Measurements from ENCODE around the gene NIPAL4. TPM values are rescaled to one million over a fixed set of nuclear protein-coding genes. Genes with fewer than 3 reads are reported as not detected.

Gene NIPAL4
- polyA plus RNA-seq, 1 donor from 2014 or later: not detected

DNA sequence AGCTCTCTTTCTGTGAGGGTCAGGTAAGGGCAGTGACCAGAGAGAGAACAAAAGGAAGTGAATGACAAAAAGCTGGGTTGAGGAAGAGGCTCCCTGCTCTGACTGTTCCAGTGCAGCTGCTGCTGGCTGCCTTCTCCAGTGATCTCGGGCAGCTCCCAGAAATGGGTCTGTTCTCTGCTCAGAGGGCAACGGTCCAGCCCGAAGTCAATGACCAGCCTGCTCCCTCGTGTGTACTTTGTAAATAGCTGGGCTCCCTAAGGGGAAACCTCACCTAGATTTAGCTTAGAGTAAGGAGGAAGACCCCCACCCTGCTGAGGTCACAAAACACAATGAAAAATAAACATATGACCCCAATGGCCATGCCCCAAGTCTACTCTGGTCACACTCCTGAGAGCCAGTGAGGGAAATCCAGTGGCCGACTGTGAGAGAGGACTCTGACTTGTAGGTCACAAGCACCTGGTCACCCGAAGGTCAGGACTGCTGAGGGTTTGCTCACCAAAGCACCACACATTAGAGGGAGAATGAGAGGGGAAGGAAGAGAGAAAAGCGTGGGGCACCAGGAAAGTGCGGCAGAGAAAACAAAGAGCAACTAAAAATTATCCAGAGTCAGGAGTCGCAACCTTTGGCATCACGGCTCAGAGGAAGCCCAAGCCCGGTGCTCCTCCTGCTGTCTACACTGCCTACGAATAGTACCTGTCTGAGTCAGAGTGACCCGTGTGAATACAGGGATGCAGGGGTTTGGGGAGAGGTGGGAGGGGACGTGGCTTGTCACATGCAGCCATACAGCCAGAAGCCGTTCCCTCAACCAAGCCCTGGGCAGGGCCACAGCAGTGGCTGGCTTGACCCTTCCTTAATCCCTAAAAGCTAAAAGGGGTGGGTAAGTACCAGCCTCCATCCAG is 19.8 kb downstream of the NIPAL4 start:
- Histone ChIP-seq H3K36me3 (ENCODE audit: insufficient read depth, low read length) (peaks cover 8% of the 10 kb centered on the region), H3K9ac (ENCODE audit: low read length) (no peak overlapping the region), H2AFZ (ENCODE audit: low read depth, low read length) (no peak overlapping the region), H4K20me1 (ENCODE audit: insufficient read depth) (no peaks in the 10 kb centered on the region), H3K9me3 (ENCODE audit: low read length) (no peaks in the 10 kb centered on the region), H3K27me3 (ENCODE audit: insufficient read depth, low read depth, low read length) (no peaks in the 10 kb centered on the region), H3K27ac (ENCODE audit: low read length) (no peak overlapping the region), H3K4me3 (ENCODE audit: low read length) (no peak overlapping the region), H3K4me2 (ENCODE audit: low read length) (no peak overlapping the region), H3K79me2 (replicated peaks; ENCODE audit: insufficient read depth, low read length) (no peaks in the 10 kb centered on the region), H3F3A (ENCODE audit: insufficient read depth, low read length, poor library complexity, severe bottlenecking) (no peaks in the 10 kb centered on the region), H3K9me2 (ENCODE audit: insufficient read depth, low read length) (no peaks in the 10 kb centered on the region)
- TF ChIP-seq MXI1 (conservative IDR thresholded peaks at IDR 0.05; ENCODE audit: poor library complexity, severe bottlenecking): no peak
- TF ChIP-seq TAF1 (IDR thresholded peaks at IDR 0.05; ENCODE audit: low read depth): no peak
- no peak for TF ChIP-seq SMC3 (conservative IDR thresholded peaks at IDR 0.05; ENCODE audit: poor library complexity)
- no peak for TF ChIP-seq EP300 (conservative IDR thresholded peaks at IDR 0.05; ENCODE audit: poor library complexity, severe bottlenecking)
- TF ChIP-seq POLR2AphosphoS5 (IDR thresholded peaks at IDR 0.05): no peak
- TF ChIP-seq, protein P1, sequence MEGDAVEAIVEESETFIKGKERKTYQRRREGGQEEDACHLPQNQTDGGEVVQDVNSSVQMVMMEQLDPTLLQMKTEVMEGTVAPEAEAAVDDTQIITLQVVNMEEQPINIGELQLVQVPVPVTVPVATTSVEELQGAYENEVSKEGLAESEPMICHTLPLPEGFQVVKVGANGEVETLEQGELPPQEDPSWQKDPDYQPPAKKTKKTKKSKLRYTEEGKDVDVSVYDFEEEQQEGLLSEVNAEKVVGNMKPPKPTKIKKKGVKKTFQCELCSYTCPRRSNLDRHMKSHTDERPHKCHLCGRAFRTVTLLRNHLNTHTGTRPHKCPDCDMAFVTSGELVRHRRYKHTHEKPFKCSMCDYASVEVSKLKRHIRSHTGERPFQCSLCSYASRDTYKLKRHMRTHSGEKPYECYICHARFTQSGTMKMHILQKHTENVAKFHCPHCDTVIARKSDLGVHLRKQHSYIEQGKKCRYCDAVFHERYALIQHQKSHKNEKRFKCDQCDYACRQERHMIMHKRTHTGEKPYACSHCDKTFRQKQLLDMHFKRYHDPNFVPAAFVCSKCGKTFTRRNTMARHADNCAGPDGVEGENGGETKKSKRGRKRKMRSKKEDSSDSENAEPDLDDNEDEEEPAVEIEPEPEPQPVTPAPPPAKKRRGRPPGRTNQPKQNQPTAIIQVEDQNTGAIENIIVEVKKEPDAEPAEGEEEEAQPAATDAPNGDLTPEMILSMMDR (IDR thresholded peaks at IDR 0.05; ENCODE audit: poor library complexity, severe bottlenecking): no peak
- TF ChIP-seq, protein P2, sequence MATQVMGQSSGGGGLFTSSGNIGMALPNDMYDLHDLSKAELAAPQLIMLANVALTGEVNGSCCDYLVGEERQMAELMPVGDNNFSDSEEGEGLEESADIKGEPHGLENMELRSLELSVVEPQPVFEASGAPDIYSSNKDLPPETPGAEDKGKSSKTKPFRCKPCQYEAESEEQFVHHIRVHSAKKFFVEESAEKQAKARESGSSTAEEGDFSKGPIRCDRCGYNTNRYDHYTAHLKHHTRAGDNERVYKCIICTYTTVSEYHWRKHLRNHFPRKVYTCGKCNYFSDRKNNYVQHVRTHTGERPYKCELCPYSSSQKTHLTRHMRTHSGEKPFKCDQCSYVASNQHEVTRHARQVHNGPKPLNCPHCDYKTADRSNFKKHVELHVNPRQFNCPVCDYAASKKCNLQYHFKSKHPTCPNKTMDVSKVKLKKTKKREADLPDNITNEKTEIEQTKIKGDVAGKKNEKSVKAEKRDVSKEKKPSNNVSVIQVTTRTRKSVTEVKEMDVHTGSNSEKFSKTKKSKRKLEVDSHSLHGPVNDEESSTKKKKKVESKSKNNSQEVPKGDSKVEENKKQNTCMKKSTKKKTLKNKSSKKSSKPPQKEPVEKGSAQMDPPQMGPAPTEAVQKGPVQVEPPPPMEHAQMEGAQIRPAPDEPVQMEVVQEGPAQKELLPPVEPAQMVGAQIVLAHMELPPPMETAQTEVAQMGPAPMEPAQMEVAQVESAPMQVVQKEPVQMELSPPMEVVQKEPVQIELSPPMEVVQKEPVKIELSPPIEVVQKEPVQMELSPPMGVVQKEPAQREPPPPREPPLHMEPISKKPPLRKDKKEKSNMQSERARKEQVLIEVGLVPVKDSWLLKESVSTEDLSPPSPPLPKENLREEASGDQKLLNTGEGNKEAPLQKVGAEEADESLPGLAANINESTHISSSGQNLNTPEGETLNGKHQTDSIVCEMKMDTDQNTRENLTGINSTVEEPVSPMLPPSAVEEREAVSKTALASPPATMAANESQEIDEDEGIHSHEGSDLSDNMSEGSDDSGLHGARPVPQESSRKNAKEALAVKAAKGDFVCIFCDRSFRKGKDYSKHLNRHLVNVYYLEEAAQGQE (IDR thresholded peaks at IDR 0.05; ENCODE audit: borderline replicate concordance): no peak
- no peak for TF ChIP-seq EZH2 (IDR thresholded peaks at IDR 0.05; ENCODE audit: borderline replicate concordance, insufficient read depth, low read length, poor library complexity, severe bottlenecking)
- no peak for TF ChIP-seq RAD21 (conservative IDR thresholded peaks at IDR 0.05)

DNA sequence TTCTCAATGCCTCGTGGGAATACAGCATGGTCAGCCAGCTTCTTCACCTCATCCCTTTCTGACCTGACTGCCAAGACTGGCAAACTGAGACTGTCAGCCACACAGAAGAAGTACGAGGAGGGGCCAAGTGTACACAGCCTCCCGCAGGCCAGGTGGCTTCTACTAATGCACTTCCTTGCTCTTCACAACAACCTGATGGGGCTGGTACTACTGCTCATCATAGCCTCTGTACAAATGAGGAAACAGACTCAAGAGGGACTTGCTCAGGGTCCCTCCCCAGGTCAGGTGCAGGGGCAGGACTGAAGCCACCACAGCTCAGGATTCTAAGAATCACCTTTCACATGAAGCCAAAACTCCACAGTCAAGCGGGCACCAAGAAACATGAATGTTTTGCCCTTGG is 21.3 kb downstream of the NIPAL4 start:
- Histone ChIP-seq H3K9me3 (ENCODE audit: low read length) (no peaks in the 10 kb centered on the region), H3K9me2 (ENCODE audit: insufficient read depth, low read length) (no peaks in the 10 kb centered on the region), H3K4me3 (ENCODE audit: low read length) (no peak overlapping the region), H3K9ac (ENCODE audit: low read length) (no peak overlapping the region), H3K36me3 (ENCODE audit: insufficient read depth, low read length) (peaks cover 8% of the 10 kb centered on the region), H2AFZ (ENCODE audit: low read depth, low read length) (no peak overlapping the region), H3K79me2 (replicated peaks; ENCODE audit: insufficient read depth, low read length) (no peaks in the 10 kb centered on the region), H3K4me2 (ENCODE audit: low read length) (no peak overlapping the region), H3K27me3 (ENCODE audit: insufficient read depth, low read depth, low read length) (no peaks in the 10 kb centered on the region), H3F3A (ENCODE audit: insufficient read depth, low read length, poor library complexity, severe bottlenecking) (no peaks in the 10 kb centered on the region), H3K27ac (ENCODE audit: low read length) (no peak overlapping the region), H4K20me1 (ENCODE audit: insufficient read depth) (no peaks in the 10 kb centered on the region)
- TF ChIP-seq SMC3 (conservative IDR thresholded peaks at IDR 0.05; ENCODE audit: poor library complexity) (no peak), EZH2 (IDR thresholded peaks at IDR 0.05; ENCODE audit: borderline replicate concordance, insufficient read depth, low read length, poor library complexity, severe bottlenecking) (no peak), RAD21 (conservative IDR thresholded peaks at IDR 0.05) (no peak)
- TF ChIP-seq, protein P2 (IDR thresholded peaks at IDR 0.05; ENCODE audit: borderline replicate concordance): no peak
